ENCODE data around the gene UGT1A5.

The UGT1A5 gene

DNA sequence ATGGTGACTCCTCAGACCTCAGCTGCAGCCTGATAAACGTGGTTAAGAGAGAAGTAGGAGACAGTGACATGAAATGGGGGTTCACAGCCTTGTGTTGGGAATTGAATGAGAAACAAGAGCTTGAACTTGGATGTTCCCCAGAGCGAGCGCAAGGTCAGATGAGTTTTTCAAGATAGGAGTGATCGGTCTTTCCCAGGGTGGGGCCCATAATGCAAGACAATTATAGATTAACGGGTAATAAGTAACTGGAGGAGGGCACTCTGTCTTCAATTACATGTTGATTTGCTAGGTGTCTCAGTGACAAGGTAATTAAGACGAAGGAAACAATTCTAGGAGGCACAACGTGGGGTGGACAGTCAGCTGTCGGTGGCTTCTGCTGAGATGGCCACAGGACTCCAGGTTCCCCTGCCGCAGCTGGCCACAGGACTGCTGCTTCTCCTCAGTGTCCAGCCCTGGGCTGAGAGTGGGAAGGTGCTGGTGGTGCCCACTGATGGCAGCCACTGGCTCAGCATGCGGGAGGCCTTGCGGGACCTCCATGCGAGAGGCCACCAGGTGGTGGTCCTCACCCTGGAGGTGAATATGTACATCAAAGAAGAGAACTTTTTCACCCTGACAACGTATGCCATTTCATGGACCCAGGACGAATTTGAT lies at the start of gene UGT1A5:
Gene UGT1A5 (plus strand): TSS at position 297 of the 651 bp plus-strand sequence. CDS start 85 bp downstream, at position 382.
- H3K9ac ChIP-seq (ENCODE audit: low read depth, low read length, poor library complexity, severe bottlenecking), result no peak within 1 kb of the TSS
- no peaks in the 10 kb centered on the region for H3K9me2 ChIP-seq (replicated peaks; ENCODE audit: low read depth, low read length)
- no peak within 1 kb of the TSS for H3K4me3 ChIP-seq (ENCODE audit: low read length, poor library complexity, severe bottlenecking)
- no peaks in the 10 kb centered on the region for H3K4me1 ChIP-seq (ENCODE audit: insufficient read depth, low read length, poor library complexity, severe bottlenecking)
- H3K27me3 ChIP-seq (ENCODE audit: insufficient read depth, low read length, poor library complexity, severe bottlenecking), result no peaks in the 10 kb centered on the region
- no peaks in the 10 kb centered on the region for H4K20me1 ChIP-seq (ENCODE audit: insufficient read depth, low read length, poor library complexity, severe bottlenecking)
- no peaks in the 10 kb centered on the region for H3K79me2 ChIP-seq (ENCODE audit: insufficient read depth, low read length)
- TF ChIP-seq EZH2phosphoT487 (IDR thresholded peaks at IDR 0.05; ENCODE audit: borderline replicate concordance) (no peak), CTCF (conservative IDR thresholded peaks at IDR 0.05; ENCODE audit: low read length) (no peak)
- H3K4me2 ChIP-seq (ENCODE audit: low read depth, low read length, poor library complexity, severe bottlenecking), result no peak within 1 kb of the TSS
- H3K9me3 ChIP-seq (ENCODE audit: insufficient read depth, low read depth, low read length), result no peaks in the 10 kb centered on the region
- H3K36me3 ChIP-seq (ENCODE audit: insufficient read depth, low read length), result no peaks in the 10 kb centered on the region
- no peak within 1 kb of the TSS for H2AFZ ChIP-seq (ENCODE audit: low read length)
- H3F3A ChIP-seq (ENCODE audit: low read depth), result no peaks in the 10 kb centered on the region

DNA sequence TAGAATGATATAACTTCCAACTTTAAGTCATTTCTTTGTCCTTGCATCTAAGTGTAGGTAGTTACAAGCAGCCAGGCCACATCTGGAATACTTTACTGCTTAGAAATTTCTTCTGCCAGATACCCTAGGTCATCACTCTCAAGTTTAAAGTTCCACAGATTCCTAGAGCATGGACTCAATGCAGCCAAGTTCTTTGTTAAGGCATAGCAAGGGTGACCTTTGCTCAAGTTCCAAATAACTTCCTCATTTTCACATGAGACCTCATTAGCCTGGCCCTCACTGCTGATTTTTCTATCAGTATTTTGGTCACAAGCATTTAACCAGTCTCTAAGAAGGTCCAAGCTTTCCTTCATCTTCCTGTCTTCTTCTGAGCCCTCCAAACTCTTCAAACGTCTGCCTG lies 48.8 kb upstream of the UGT1A5 start:
- Histone ChIP-seq H3F3A (ENCODE audit: low read depth) (no peaks in the 10 kb centered on the region), H3K4me3 (ENCODE audit: low read length, poor library complexity, severe bottlenecking) (no peak overlapping the region), H3K9me2 (replicated peaks; ENCODE audit: low read depth, low read length) (no peaks in the 10 kb centered on the region), H3K79me2 (ENCODE audit: insufficient read depth, low read length) (no peaks in the 10 kb centered on the region), H2AFZ (ENCODE audit: low read length) (no peak overlapping the region), H3K36me3 (ENCODE audit: insufficient read depth, low read length) (no peaks in the 10 kb centered on the region), H3K4me2 (ENCODE audit: low read depth, low read length, poor library complexity, severe bottlenecking) (no peak overlapping the region), H3K4me1 (ENCODE audit: insufficient read depth, low read length, poor library complexity, severe bottlenecking) (no peaks in the 10 kb centered on the region), H3K9ac (ENCODE audit: low read depth, low read length, poor library complexity, severe bottlenecking) (no peak overlapping the region), H4K20me1 (ENCODE audit: insufficient read depth, low read length, poor library complexity, severe bottlenecking) (no peaks in the 10 kb centered on the region), H3K27me3 (ENCODE audit: insufficient read depth, low read length, poor library complexity, severe bottlenecking) (no peaks in the 10 kb centered on the region), H3K9me3 (ENCODE audit: insufficient read depth, low read depth, low read length) (no peaks in the 10 kb centered on the region)
- no peak for TF ChIP-seq EZH2phosphoT487 (IDR thresholded peaks at IDR 0.05; ENCODE audit: borderline replicate concordance)
- no peak for TF ChIP-seq CTCF (conservative IDR thresholded peaks at IDR 0.05; ENCODE audit: low read length)

DNA sequence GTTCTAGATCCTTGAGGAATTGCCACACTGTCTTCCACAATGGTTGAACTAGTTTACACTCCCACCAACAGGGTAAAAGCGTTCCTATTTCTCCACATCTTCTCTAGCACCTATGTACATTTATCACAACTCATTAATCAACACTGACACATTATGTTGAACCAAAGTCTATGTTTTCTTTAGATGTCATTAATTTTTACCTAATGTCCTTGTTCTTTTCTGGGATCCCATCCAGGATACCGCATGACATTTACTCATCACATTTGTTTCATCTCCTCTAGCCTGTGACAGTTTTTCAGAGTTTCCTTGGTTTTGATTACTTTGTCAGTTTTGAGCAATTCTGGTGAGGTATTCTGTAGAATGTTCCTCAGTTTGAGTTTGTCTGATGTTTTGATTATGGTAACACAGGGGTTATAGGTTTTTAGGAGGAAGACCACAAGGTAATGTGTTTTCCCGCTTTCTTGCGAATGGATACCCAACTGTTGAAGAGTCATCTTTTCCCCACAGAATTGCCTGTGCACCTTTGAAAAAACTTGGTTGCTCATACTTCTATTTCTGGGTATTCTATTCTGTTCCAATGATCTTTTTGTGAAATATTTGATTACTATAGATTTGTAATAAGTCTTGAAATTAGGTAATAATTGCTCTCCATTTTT lies 44.0 kb upstream of the UGT1A5 start:
- no peak overlapping the region for H2AFZ ChIP-seq (ENCODE audit: low read length)
- H3K9me3 ChIP-seq (ENCODE audit: insufficient read depth, low read depth, low read length), result no peaks in the 10 kb centered on the region
- no peaks in the 10 kb centered on the region for H3K79me2 ChIP-seq (ENCODE audit: insufficient read depth, low read length)
- no peaks in the 10 kb centered on the region for H3K9me2 ChIP-seq (replicated peaks; ENCODE audit: low read depth, low read length)
- no peak overlapping the region for H3K4me3 ChIP-seq (ENCODE audit: low read length, poor library complexity, severe bottlenecking)
- no peaks in the 10 kb centered on the region for H3K27me3 ChIP-seq (ENCODE audit: insufficient read depth, low read length, poor library complexity, severe bottlenecking)
- H3F3A ChIP-seq (ENCODE audit: low read depth), result no peaks in the 10 kb centered on the region
- no peaks in the 10 kb centered on the region for H4K20me1 ChIP-seq (ENCODE audit: insufficient read depth, low read length, poor library complexity, severe bottlenecking)
- H3K4me2 ChIP-seq (ENCODE audit: low read depth, low read length, poor library complexity, severe bottlenecking), result no peak overlapping the region
- TF ChIP-seq EZH2phosphoT487 (IDR thresholded peaks at IDR 0.05; ENCODE audit: borderline replicate concordance), result no peak
- TF ChIP-seq CTCF (conservative IDR thresholded peaks at IDR 0.05; ENCODE audit: low read length), result no peak
- H3K36me3 ChIP-seq (ENCODE audit: insufficient read depth, low read length), result no peaks in the 10 kb centered on the region
- no peaks in the 10 kb centered on the region for H3K4me1 ChIP-seq (ENCODE audit: insufficient read depth, low read length, poor library complexity, severe bottlenecking)
- H3K9ac ChIP-seq (ENCODE audit: low read depth, low read length, poor library complexity, severe bottlenecking), result no peak overlapping the region
